Measurements from ENCODE around the gene FLNC. TPM values are rescaled to one million over a fixed set of nuclear protein-coding genes. Genes with fewer than 3 reads are reported as not detected.

The FLNC gene
- total and polyA plus RNA-seq, 2 of the 13 experiments (the other 11 are each of a cell fraction or from before 2014, with no cell fraction given), result 0.02 TPM; not detected in 1

DNA sequence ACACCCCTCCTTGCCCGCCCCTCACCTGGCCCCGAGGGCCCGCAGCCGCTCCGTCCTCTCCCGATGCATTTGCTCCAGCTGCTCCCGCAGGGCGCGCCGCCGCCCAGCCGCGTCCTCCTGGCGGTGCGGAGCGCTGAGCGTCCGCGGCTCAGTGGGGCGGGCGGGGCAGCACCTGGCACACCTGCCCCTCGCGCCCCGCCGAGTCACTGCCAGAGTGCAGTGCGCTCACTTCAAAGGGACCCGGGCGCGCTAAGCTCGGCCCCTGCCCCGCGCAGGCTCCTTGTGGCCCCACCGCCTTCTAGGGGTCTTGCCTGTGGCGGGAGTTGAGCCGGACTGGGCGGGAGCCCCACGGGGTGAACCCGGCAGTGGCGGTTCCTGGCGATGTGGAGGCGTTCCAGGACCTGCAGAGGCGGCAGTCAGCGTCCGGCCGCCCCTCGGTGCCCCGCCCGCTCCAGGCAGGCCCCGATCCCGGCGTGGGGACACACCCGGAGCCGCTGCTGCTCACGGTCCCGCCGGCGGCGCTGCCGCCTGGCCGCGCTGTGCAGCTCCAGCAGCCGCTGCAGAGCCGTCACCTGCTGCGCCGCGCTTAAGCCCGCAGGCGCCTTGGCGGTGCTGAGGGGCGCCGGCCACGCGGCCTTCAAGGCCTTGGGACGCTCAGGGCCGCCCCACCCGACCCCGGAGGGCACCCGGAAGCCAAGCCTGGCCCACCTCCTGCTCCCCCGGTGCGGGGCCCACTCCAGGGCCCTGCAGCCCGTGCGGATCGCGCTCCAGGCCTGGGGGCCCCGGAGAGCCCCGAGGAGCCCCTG, 39.1 kb downstream of the FLNC start (continued):
- TF ChIP-seq MAZ (IDR thresholded peaks at IDR 0.05; ENCODE audit: borderline replicate concordance, low read depth, low read length), result no peak; the same call in 1 of the 2 replicates
- peak; percentile 84 for TF ChIP-seq MAZ (CRISPR knock-in tag; IDR thresholded peaks at IDR 0.05; ENCODE audit: low read depth)
- TF ChIP-seq, protein P1, sequence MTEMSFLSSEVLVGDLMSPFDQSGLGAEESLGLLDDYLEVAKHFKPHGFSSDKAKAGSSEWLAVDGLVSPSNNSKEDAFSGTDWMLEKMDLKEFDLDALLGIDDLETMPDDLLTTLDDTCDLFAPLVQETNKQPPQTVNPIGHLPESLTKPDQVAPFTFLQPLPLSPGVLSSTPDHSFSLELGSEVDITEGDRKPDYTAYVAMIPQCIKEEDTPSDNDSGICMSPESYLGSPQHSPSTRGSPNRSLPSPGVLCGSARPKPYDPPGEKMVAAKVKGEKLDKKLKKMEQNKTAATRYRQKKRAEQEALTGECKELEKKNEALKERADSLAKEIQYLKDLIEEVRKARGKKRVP (CRISPR knock-in tag; IDR thresholded peaks at IDR 0.05), result 0 out of 4 replicates have a peak, but pooled peaks of 1 of the 2 experiments have one; percentile 19
- TF ChIP-seq ZNF20 (CRISPR knock-in tag; IDR thresholded peaks at IDR 0.05), result no peak
- TF ChIP-seq ARID2 (CRISPR knock-in tag; IDR thresholded peaks at IDR 0.05; ENCODE audit: borderline replicate concordance), result peak; percentile 61; the same call in 1 of the 2 replicates
- TF ChIP-seq, protein P2, sequence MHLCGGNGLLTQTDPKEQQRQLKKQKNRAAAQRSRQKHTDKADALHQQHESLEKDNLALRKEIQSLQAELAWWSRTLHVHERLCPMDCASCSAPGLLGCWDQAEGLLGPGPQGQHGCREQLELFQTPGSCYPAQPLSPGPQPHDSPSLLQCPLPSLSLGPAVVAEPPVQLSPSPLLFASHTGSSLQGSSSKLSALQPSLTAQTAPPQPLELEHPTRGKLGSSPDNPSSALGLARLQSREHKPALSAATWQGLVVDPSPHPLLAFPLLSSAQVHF (CRISPR knock-in tag; IDR thresholded peaks at IDR 0.05), result no peak
- TF ChIP-seq IRF2 (CRISPR knock-in tag; IDR thresholded peaks at IDR 0.05), result no peak
- no peak for TF ChIP-seq ZBTB38 (CRISPR knock-in tag; IDR thresholded peaks at IDR 0.05)
- TF ChIP-seq ZNF570 (CRISPR knock-in tag; IDR thresholded peaks at IDR 0.05; ENCODE audit: borderline replicate concordance), result no peak
- TF ChIP-seq GTF2F1 (IDR thresholded peaks at IDR 0.05; ENCODE audit: low read length), result no peak
- no peak for TF ChIP-seq HMG20A (CRISPR knock-in tag; IDR thresholded peaks at IDR 0.05; ENCODE audit: borderline replicate concordance)
- no peak for TF ChIP-seq ZNF781 (CRISPR knock-in tag; IDR thresholded peaks at IDR 0.05; ENCODE audit: borderline replicate concordance, not compliant biosample characterization)
- TF ChIP-seq, protein P3, sequence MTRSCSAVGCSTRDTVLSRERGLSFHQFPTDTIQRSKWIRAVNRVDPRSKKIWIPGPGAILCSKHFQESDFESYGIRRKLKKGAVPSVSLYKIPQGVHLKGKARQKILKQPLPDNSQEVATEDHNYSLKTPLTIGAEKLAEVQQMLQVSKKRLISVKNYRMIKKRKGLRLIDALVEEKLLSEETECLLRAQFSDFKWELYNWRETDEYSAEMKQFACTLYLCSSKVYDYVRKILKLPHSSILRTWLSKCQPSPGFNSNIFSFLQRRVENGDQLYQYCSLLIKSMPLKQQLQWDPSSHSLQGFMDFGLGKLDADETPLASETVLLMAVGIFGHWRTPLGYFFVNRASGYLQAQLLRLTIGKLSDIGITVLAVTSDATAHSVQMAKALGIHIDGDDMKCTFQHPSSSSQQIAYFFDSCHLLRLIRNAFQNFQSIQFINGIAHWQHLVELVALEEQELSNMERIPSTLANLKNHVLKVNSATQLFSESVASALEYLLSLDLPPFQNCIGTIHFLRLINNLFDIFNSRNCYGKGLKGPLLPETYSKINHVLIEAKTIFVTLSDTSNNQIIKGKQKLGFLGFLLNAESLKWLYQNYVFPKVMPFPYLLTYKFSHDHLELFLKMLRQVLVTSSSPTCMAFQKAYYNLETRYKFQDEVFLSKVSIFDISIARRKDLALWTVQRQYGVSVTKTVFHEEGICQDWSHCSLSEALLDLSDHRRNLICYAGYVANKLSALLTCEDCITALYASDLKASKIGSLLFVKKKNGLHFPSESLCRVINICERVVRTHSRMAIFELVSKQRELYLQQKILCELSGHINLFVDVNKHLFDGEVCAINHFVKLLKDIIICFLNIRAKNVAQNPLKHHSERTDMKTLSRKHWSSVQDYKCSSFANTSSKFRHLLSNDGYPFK (CRISPR knock-in tag; IDR thresholded peaks at IDR 0.05; ENCODE audit: borderline replicate concordance), result no peak
- peak; percentile 52; the same call in 1 of the 2 replicates for TF ChIP-seq KDM2A (CRISPR knock-in tag; IDR thresholded peaks at IDR 0.05; ENCODE audit: borderline replicate concordance, low read depth)
- TF ChIP-seq NFE2L1 (CRISPR knock-in tag; IDR thresholded peaks at IDR 0.05; ENCODE audit: borderline replicate concordance), result no peak
- no peak; the same call in 1 of the 2 replicates for TF ChIP-seq ZNF224 (CRISPR knock-in tag; IDR thresholded peaks at IDR 0.05)
- TF ChIP-seq ZNF451 (CRISPR knock-in tag; IDR thresholded peaks at IDR 0.05), result no peak
- TF ChIP-seq, protein P4, sequence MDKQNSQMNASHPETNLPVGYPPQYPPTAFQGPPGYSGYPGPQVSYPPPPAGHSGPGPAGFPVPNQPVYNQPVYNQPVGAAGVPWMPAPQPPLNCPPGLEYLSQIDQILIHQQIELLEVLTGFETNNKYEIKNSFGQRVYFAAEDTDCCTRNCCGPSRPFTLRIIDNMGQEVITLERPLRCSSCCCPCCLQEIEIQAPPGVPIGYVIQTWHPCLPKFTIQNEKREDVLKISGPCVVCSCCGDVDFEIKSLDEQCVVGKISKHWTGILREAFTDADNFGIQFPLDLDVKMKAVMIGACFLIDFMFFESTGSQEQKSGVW (CRISPR knock-in tag; IDR thresholded peaks at IDR 0.05; ENCODE audit: borderline replicate concordance), result no peak
- TF ChIP-seq CHCHD3 (CRISPR knock-in tag; IDR thresholded peaks at IDR 0.05), result no peak; the same call in 1 of the 2 replicates
- TF ChIP-seq ETV5 (CRISPR knock-in tag; IDR thresholded peaks at IDR 0.05; ENCODE audit: borderline replicate concordance), result no peak
- TF ChIP-seq KDM4B (CRISPR knock-in tag; IDR thresholded peaks at IDR 0.05), result no peak
- TF ChIP-seq ZNF746 (CRISPR knock-in tag; IDR thresholded peaks at IDR 0.05), result no peak
- no peak for TF ChIP-seq PHF21A (CRISPR knock-in tag; IDR thresholded peaks at IDR 0.05)
- TF ChIP-seq ZNF350 (CRISPR knock-in tag; IDR thresholded peaks at IDR 0.05; ENCODE audit: borderline replicate concordance, low read depth), result no peak
- peak; percentile 47; the same call in 1 of the 2 replicates for TF ChIP-seq EEA1 (CRISPR knock-in tag; IDR thresholded peaks at IDR 0.05; ENCODE audit: borderline replicate concordance)
